Stimulated activated naive CD8-positive, alpha-beta T cell treated with anti-CD3 and anti-CD28 coated beads, Interleukin-15, Interleukin-2, amounts not matched to agents 100 U/mL and 50 U/mL, for 24 hours (primary cell): ENCODE data around the gene CDH4.

ENCODE experiments used
- ATAC-seq: fragments of 150-1000 bp; cut with Tn5 transposase; one replicate; pipeline ENCODE4 v1.10.0; 2021
- DNase-seq: peaks from one replicate; pipeline ENCODE4 v3.0.0; 2021

CDH4 gene

DNA sequence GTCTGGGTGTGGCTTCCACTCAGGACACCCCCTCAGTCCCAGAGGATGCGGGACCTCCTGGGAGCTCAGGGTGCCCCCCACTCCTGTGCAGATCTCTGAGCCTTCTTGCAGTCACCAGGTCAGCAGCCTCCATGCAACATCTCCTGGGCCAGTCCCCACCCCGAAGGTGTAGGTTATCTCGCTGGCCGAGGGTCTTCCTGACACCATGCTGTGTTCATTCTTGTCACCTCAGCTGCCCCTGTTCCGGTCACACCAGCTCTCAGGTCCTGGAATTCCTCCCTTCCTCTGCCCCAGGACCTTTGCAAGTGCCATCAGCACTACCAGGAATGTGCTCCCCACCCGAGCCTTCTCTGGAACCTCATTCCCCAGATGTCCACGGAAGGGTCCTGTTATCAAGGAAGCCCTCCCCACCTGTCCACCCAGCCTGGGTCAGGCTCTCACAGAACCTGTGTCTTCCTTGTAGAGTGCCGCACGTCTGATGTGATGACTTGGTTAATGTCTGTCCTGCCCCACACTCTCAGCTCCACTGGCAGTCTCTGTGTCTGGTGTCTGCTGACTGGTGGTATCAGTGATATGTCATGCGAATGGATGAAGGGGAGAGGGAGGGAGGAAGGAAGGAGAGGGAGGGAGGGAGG, 484.1 kb downstream of the CDH4 start:
- no peak for ATAC-seq
- no peak for DNase-seq

- ATAC-seq: no peak
Measured at GRCh38 chr20:61736751-61737310, 484.8 kb downstream of the CDH4 start.

GRCh38 chr20:61737346-61737745, 485.3 kb downstream of the CDH4 start:
- ATAC-seq (no peak), DNase-seq (no peak)

More at GRCh38 chr20:61736751-61737310, 484.8 kb downstream of the CDH4 start:
- DNase-seq: no peak

DNA sequence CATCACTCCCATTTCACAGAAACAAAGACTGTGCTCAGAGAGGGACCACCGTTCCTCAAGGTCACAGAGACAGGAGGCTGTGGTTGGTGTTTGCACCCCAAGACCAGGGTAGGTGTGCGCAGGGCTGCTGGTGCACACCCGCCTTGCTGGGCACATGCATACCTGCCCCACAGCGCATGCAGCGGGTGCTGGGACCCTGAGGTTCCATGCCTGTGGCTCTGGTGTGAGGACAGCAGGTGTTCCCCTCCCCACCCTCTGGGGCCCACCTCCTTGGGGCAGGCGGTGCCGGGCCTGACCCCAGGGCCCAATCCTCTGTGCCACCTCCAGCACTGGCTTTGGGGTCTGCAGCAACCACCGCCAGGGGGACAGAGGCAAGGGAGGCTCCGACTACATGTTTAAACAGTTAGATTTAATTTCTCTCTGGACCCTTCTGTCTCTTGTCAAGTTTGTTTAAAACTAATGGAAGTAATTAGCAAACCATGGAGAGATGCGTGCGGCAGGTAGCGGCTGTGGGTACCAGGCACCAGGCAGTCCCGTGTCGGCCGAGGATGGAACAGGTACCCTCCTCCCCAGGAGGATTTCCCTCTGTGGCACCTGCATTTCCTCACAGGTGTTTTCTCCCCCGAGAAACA, 485.9 kb downstream of the CDH4 start:
- ATAC-seq: no peak
- no peak for DNase-seq

DNA sequence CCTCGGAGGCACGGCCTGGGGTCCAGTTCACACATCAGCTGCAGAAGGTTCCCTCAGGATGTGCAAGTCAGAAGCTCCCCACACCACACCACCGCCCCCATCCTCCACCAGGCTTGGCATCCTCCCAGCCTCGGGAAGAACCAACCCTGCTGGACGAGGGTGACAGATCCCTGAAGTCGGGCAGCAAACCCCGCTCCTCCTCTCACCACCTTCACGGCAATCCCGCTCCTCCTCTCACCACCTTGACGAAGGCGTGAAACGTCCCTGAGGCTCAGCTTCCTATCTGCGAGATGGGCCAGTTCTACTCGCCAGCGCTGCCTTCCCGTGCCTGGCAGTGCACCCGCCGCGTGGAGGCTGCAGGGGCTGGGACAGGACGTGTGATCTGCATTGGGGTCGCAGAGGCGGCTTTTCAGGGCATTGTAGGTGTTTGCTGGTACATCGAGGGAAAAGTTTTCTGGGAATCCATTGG, 486.6 kb downstream of the CDH4 start:
- ATAC-seq (no peak), DNase-seq (no peak)

DNA sequence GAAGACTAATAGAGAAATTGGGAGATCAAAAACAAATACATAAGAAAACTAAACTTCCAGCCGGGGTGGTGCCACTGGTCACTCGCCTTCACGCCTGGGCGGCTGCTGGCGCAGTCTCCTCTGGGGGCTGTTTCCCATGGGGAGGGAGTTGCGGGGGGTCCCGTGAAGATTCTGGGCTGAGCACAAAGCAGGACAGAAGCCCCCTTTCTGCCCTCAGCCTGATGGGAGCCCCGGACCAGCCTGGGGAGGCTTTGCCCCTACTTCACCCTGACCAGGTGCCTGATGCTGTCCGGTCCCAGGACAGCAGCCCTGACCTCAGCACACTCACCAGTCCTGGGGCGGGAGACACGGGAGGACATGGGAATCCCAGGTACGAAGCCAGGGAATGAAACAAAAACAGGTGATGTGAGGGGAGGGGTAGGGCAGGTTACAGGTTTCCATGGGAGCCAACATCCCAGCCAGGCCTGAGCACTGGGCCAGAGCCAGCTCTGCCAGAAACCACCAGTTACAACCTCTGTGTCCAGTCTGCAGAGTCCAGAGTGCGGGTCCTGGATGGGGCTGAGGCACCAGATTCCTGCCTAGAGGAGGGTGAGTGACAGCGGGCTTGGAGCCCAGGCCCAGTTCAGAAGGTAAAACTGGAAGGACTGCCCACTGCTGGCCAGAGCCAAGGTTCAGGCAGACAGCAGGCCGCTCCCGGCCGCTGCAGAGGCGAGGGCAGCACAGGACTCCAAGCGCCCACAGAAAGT, 487.2 kb downstream of the CDH4 start:
- DNase-seq (no peak), ATAC-seq (no peak)

DNA sequence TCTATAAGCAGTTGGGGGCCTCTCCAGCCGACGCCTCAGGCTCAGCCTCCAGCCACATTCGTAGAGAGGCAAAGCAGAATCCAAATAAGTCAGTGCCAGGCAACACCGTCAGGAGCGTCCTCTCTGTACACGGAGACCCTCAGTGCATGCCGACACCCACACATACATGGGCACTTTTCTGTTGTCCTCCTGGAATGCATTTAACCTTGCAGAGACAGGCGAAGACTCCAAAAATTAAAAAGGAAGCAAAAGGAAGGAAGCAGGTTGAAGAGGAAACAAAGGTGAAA, 487.7 kb downstream of the CDH4 start:
- ATAC-seq: no peak
- DNase-seq: no peak

DNA sequence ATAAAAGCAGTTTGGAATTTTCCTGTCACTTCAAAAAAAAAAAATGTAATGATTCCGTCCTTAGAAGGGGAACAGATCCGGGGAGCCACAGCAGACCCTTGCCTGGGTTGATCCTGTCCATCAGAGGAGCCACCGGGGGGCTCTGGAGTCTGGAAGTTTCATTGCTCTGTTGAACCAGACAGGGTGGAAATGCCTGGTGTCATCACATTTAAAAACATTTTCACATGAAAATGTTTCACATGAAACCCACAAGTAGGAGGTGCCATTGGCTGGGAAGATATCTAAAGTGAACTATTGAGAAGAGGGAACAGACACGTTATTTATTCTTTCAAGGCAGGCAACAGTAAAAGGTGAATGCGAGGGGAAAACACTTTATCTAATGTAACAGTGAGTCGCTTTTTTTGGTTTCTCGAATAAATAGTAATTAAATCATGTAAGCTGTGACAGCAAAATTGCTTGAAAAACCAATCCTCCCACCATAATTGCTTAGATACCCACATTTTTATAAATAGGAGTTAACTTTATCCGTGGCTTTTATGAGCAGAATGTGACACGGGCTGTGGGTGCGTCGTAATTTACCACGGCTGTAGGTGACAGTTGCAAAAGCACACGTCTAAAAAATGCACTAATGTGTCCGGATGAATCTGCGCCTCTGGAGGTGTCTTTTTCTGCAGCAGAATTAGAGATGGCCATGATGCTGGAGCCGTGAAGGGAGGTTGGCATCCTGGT, 490.2 kb downstream of the CDH4 start:
- no peak for DNase-seq

GRCh38 chr20:61743606-61744005, 491.5 kb downstream of the CDH4 start:
- DNase-seq: no peak
- no peak for ATAC-seq

More for the DNA sequence above, 490.2 kb downstream of the CDH4 start:
- ATAC-seq: no peak

- no peak for ATAC-seq
Measured at GRCh38 chr20:61744691-61745396, 492.8 kb downstream of the CDH4 start.

GRCh38 chr20:61745397-61746146, 493.5 kb downstream of the CDH4 start:
- no peak for DNase-seq
- ATAC-seq: no peak

More at GRCh38 chr20:61744691-61745396, 492.8 kb downstream of the CDH4 start:
- no peak for DNase-seq

DNA sequence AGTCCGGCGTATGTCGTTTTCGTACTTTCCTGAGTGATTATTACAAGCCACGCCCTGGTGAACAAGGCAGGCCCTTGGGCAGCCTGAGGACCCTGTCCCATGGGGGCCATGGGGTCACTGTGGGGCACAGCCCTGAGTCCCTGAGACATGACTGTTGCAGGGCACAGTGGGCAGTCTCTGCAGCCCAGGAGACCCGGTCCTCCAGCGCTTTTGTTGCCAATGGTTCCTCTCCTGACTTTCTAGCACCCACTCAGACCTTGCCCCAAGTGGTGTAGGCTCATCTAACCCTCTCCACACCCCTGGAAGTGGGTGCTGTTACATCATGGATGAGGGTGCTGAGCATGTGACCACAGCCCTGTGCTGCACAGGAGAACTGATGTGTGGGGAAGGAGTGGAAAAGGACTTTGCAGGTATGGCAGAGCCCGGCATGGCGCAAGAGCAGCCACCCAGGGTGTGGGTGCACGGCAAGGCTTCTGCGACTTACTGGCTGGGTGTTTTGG, 494.1 kb downstream of the CDH4 start:
- DNase-seq: no peak
- ATAC-seq: no peak

DNA sequence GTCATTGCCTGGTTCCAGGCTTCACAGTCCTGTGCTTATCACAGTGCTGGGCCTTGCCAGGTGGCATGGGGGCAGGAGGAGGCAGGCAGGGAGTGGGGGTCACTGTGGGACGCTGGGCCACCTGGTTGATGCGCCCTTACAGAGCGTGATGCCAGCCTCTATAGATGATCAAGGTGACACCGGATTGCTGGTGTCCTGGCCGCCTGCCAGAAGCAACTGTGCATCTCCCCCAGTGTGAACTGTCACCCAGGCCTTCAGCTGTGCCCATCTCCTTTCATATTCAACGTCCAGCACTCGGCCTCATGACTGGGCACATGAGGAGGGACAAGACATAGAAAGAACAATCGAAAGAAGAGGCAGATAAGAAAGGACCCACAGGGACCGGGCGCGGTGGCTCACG, 494.7 kb downstream of the CDH4 start:
- DNase-seq: no peak
- no peak for ATAC-seq

GRCh38 chr20:61748376-61748775, 496.3 kb downstream of the CDH4 start:
- DNase-seq (no peak), ATAC-seq (no peak)

GRCh38 chr20:61749406-61750075, 497.5 kb downstream of the CDH4 start:
- DNase-seq: no peak

GRCh38 chr20:61750093-61750492, 498.0 kb downstream of the CDH4 start:
- DNase-seq (no peak), ATAC-seq (no peak)

More at GRCh38 chr20:61749406-61750075, 497.5 kb downstream of the CDH4 start:
- ATAC-seq: no peak

DNA sequence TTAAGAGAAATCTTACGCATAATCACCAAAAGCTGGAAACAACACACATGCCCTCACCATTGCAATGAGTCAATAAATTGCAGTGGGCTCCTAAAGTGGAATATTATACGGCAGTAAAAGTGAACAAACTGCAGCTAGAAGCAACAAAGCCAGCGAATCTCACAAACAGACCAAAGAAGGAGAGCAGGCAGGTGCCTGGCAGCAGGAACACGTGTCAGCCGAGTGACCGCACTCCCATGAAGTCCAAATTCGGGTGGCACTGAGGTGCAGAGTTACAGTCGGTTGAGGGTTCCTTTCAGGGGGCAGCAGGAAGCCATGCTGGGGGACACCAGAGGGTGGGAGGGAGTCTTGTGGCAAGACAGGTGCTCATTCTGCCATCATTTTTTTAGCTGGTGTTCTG, 500.5 kb downstream of the CDH4 start:
- DNase-seq: no peak
- no peak for ATAC-seq

- DNase-seq: no peak
- ATAC-seq: no peak
Measured at GRCh38 chr20:61753316-61753942, 501.4 kb downstream of the CDH4 start.
